ENCODE data around the gene HPCA. TPM values are rescaled to one million over a fixed set of nuclear protein-coding genes. Genes with fewer than 3 reads are reported as not detected.

HPCA gene
- total and polyA plus RNA-seq, 2 of the 8 experiments (the other 6 are each of a cell fraction or from before 2014, with no cell fraction given), result 0.70 to 1.4 TPM

GRCh38 chr1:32900956-32901822, 14.9 kb downstream of the HPCA start, which contains the start of gene TMEM54:
TSS of gene TMEM54 (minus strand) at chr1:32901389. CDS start at chr1:32901238, 151 bp downstream.
- Histone ChIP-seq H3K79me2 (ENCODE audit: control insufficient read depth in 1 of 2, insufficient read depth in 2 of 2, low read length in 2 of 2) (no peaks in the 10 kb centered on the region), H3K4me3 (ENCODE audit: extremely low read depth in 1 of 4, insufficient read depth in 2 of 4, low read depth in 3 of 4, low read length in 4 of 4) (peak within 1 kb of the TSS; percentile 38 to 67 (median 42)), H2BK15ac (ENCODE audit: low read length) (peak within 1 kb of the TSS; percentile 72; the same call in 1 of the 2 replicates), H3K4ac (replicated peaks; ENCODE audit: insufficient read length, low read depth, low read length) (peak within 1 kb of the TSS; percentile 24), H3K4me2 (ENCODE audit: insufficient read depth in 1 of 2, low read depth in 2 of 2, low read length in 2 of 2) (peak within 1 kb of the TSS; percentile 73 to 83), H3K4me1 (replicated peaks in 1 of 4; ENCODE audit: control insufficient read depth in 3 of 4, insufficient read depth in 4 of 4, low read length in 3 of 4) (peaks cover 0 to 11% (median 8%) of the 10 kb centered on the region in 4 experiments; a peak in 6 of 7 replicates), H4K20me1 (replicated peaks in 1 of 2; ENCODE audit: control insufficient read depth in 1 of 2, insufficient read depth in 2 of 2, low read length in 2 of 2) (peaks cover 2 to 4% of the 10 kb centered on the region in 2 experiments), H3K9me3 (ENCODE audit: insufficient read depth in 2 of 2, low read depth in 1 of 2, low read length in 1 of 2) (no peaks in the 10 kb centered on the region), H3K18ac (ENCODE audit: extremely low read depth, low read length) (peak within 1 kb of the TSS; percentile 48; the same call in 1 of the 2 replicates), H4K5ac (ENCODE audit: insufficient read length, low read depth, low read length) (no peak within 1 kb of the TSS), H2BK120ac (replicated peaks; ENCODE audit: low read depth, low read length) (no peak within 1 kb of the TSS), H3K9ac (replicated peaks in 1 of 4; ENCODE audit: extremely low read depth in 1 of 4, low read depth in 3 of 4, low read length in 3 of 4) (no peak within 1 kb of the TSS; a peak in 1 of 7 replicates), H3K23me2 (ENCODE audit: low read depth, low read length) (peaks cover 11% of the 10 kb centered on the region; the same call in 1 of the 2 replicates), H3K27me3 (replicated peaks in 1 of 4; ENCODE audit: control insufficient read depth in 3 of 4, extremely low read depth in 1 of 4, insufficient read depth in 3 of 4, low read length in 3 of 4) (peaks cover 14 to 40% (median 34%) of the 10 kb centered on the region in 4 experiments), H2BK5ac (ENCODE audit: low read depth, low read length) (no peak within 1 kb of the TSS), H3K79me1 (ENCODE audit: low read depth, low read length) (no peaks in the 10 kb centered on the region), H3K27ac (ENCODE audit: low read depth, low read length) (no peak within 1 kb of the TSS), H2AFZ (ENCODE audit: low read length) (peak within 1 kb of the TSS; percentile 84), H2AK5ac (ENCODE audit: low read depth, low read length) (peak within 1 kb of the TSS; percentile 75; the same call in 1 of the 2 replicates), H2BK20ac (ENCODE audit: low read length) (no peak within 1 kb of the TSS), H3K56ac (replicated peaks; ENCODE audit: insufficient read length, low read depth, low read length) (no peak within 1 kb of the TSS), H3K23ac (ENCODE audit: insufficient read length) (no peak within 1 kb of the TSS), H3K36me3 (ENCODE audit: control insufficient read depth in 2 of 4, insufficient read depth in 4 of 4, low read length in 3 of 4) (no peaks in the 10 kb centered on the region), H4K8ac (ENCODE audit: extremely low read depth, insufficient read depth, low read length) (peak within 1 kb of the TSS; percentile 28), H3K14ac (ENCODE audit: insufficient read length) (no peak within 1 kb of the TSS), H2BK12ac (ENCODE audit: low read depth, low read length) (peak within 1 kb of the TSS; percentile 68; the same call in 1 of the 2 replicates), H4K91ac (replicated peaks; ENCODE audit: insufficient read length, low read length) (peak within 1 kb of the TSS; percentile 56)
- peak in 1 of 2 experiments; percentile 69 for DNase-seq (ENCODE audit: low read depth in 1 of 2, low spot score in 2 of 2)
- ChIA-PET CTCF (ENCODE audit: partially characterized antibody) (interaction anchor here (1.3 to 16.6 kb wide), 5 partner anchors 9 to 185 kb away, joined by 3 to 382 read pairs (median 7); partner anchors contain the start of genes FNDC5 and HPCA), POLR2A (ENCODE audit: partially characterized antibody) (no interaction called here)
- WGBS, 2 experiments (ENCODE audit: extremely low coverage in 1 of 2, insufficient coverage in 1 of 2, insufficient read length in 1 of 2, insufficient replicate concordance in 2 of 2, low coverage in 1 of 2, low lambda C conversion rate in 2 of 2, missing lambda C conversion rate in 1 of 2), result 5% methylated on average over 32 of the region's 92 CpGs; no CpG with 5 or more reads in 1 of the 2 experiments
- FAIRE-seq, result no peak
- no peak for TF ChIP-seq SIRT6 (IDR thresholded peaks at IDR 0.05; ENCODE audit: low read length)
- no peak for TF ChIP-seq PHF8 (conservative IDR thresholded peaks at IDR 0.05; ENCODE audit: low read depth, low read length)
- TF ChIP-seq HDAC2 (IDR thresholded peaks at IDR 0.05; ENCODE audit: borderline replicate concordance in 1 of 2, low read depth in 2 of 2, low read length in 2 of 2), result no peak
